Loucy (cell line): ENCODE data around the gene ACADL.

Experiments
- H2AFZ ChIP-seq: fragments of 200-600 bp; sonication (generic); 2 replicates; pipeline ENCODE4 v1.6.0; 2016; ENCODE audit warnings: antibody characterized with exemption, mild to moderate bottlenecking, low read length, moderate library complexity
- H3F3A ChIP-seq: fragments of 200-600 bp; 2 replicates; pipeline ENCODE4 v1.6.0; 2016; ENCODE audit warnings: antibody characterized with exemption, low read depth, mild to moderate bottlenecking
- H3K27me3 ChIP-seq: fragments of 200-600 bp; sonication (generic); 2 replicates; pipeline ENCODE4 v1.6.1; 2014; ENCODE audit warnings: low read length, mild to moderate bottlenecking; ENCODE audit not compliant: insufficient read depth, poor library complexity, severe bottlenecking
- H3K36me3 ChIP-seq: fragments of 200-600 bp; sonication (generic); 2 replicates; pipeline ENCODE4 v1.6.1; 2016; ENCODE audit warnings: low read length; ENCODE audit not compliant: insufficient read depth
- H3K4me1 ChIP-seq: fragments of 200-600 bp; sonication (generic); 2 replicates; pipeline ENCODE4 v1.5.1; 2014; ENCODE audit warnings: low read length, mild to moderate bottlenecking; ENCODE audit not compliant: insufficient read depth, poor library complexity, severe bottlenecking
- H3K4me2 ChIP-seq: fragments of 200-600 bp; sonication (generic); 2 replicates; pipeline ENCODE4 v1.6.0; 2014; ENCODE audit warnings: antibody characterized with exemption, low read length, low read depth, mild to moderate bottlenecking; ENCODE audit not compliant: poor library complexity, severe bottlenecking
- H3K4me3 ChIP-seq: fragments of 200-600 bp; sonication (generic); 2 replicates; pipeline ENCODE4 v1.5.1; 2014; ENCODE audit warnings: low read length, mild to moderate bottlenecking, mixed read lengths; ENCODE audit not compliant: poor library complexity, severe bottlenecking
- H3K79me2 ChIP-seq: fragments of 200-600 bp; sonication (generic); 2 replicates; pipeline ENCODE4 v1.6.1; 2014; ENCODE audit warnings: low read length; ENCODE audit not compliant: insufficient read depth
- H3K9ac ChIP-seq: fragments of 200-600 bp; sonication (generic); 2 replicates; pipeline ENCODE4 v1.6.0; 2014; ENCODE audit warnings: mild to moderate bottlenecking, low read depth, low read length, moderate library complexity; ENCODE audit not compliant: poor library complexity, severe bottlenecking
- H3K9me2 ChIP-seq: fragments of 200-600 bp; sonication (generic); replicated peaks from 2 replicates; pipeline ENCODE4 v1.6.1; 2016; ENCODE audit warnings: low read depth, low read length, mixed read lengths
- H3K9me3 ChIP-seq: fragments of 200-600 bp; sonication (generic); 2 replicates; pipeline ENCODE4 v1.6.1; 2014; ENCODE audit warnings: mild to moderate bottlenecking, antibody characterized with exemption, low read length, low read depth; ENCODE audit not compliant: insufficient read depth
- H4K20me1 ChIP-seq: fragments of 200-600 bp; sonication (generic); 2 replicates; pipeline ENCODE4 v1.6.0; 2014; ENCODE audit warnings: antibody characterized with exemption, low read length, mild to moderate bottlenecking; ENCODE audit not compliant: insufficient read depth, poor library complexity, severe bottlenecking
- CTCF ChIP-seq: fragments of 200-600 bp; sonication (generic); conservative IDR thresholded peaks from 2 replicates; pipeline ENCODE4 v1.5.1; 2014; ENCODE audit warnings: mild to moderate bottlenecking, antibody characterized with exemption, low read length
- EZH2phosphoT487 ChIP-seq: fragments of 200-600 bp; IDR thresholded peaks from 2 replicates; pipeline ENCODE4 v1.6.1; 2018; ENCODE audit warnings: antibody characterized with exemption, mild to moderate bottlenecking, moderate library complexity, borderline replicate concordance

The ACADL gene

GRCh38 chr2:210190345-210190744 lies 34.9 kb downstream of the ACADL start:
- TF ChIP-seq CTCF (no peak), EZH2phosphoT487 (no peak)
- Histone ChIP-seq H3F3A (no peaks in the 10 kb centered on the region; the same call in 1 of the 2 replicates), H3K4me1 (peaks cover 18% of the 10 kb centered on the region), H3K79me2 (no peaks in the 10 kb centered on the region), H3K9me2 (no peaks in the 10 kb centered on the region), H2AFZ (no peak overlapping the region), H3K36me3 (no peaks in the 10 kb centered on the region), H4K20me1 (no peaks in the 10 kb centered on the region), H3K27me3 (no peaks in the 10 kb centered on the region), H3K9ac (no peak overlapping the region), H3K9me3 (no peaks in the 10 kb centered on the region), H3K4me2 (no peak overlapping the region), H3K4me3 (no peak overlapping the region)

- Histone ChIP-seq H3F3A (no peaks in the 10 kb centered on the region; the same call in 1 of the 2 replicates), H2AFZ (no peak overlapping the region), H3K36me3 (no peaks in the 10 kb centered on the region), H3K27me3 (no peaks in the 10 kb centered on the region), H3K4me3 (no peak overlapping the region), H4K20me1 (no peaks in the 10 kb centered on the region), H3K9me2 (no peaks in the 10 kb centered on the region), H3K4me2 (no peak overlapping the region), H3K9me3 (no peaks in the 10 kb centered on the region), H3K4me1 (peaks cover 14% of the 10 kb centered on the region), H3K79me2 (no peaks in the 10 kb centered on the region), H3K9ac (no peak overlapping the region)
- TF ChIP-seq EZH2phosphoT487 (no peak), CTCF (no peak)
These were observed 35.7 kb downstream of the ACADL start for GRCh38 chr2:210189452-210190138.

GRCh38 chr2:210188755-210189154 lies 36.5 kb downstream of the ACADL start:
- peak overlapping the region; percentile 54 for H3K4me2 ChIP-seq
- no peaks in the 10 kb centered on the region; the same call in 1 of the 2 replicates for H3F3A ChIP-seq
- H3K9me2 ChIP-seq: no peaks in the 10 kb centered on the region
- no peak overlapping the region for H3K4me3 ChIP-seq
- TF ChIP-seq EZH2phosphoT487 (no peak), CTCF (no peak)
- no peak overlapping the region for H3K9ac ChIP-seq
- H2AFZ ChIP-seq: no peak overlapping the region
- H4K20me1 ChIP-seq: no peaks in the 10 kb centered on the region
- H3K36me3 ChIP-seq: no peaks in the 10 kb centered on the region
- H3K4me1 ChIP-seq: peaks cover 14% of the 10 kb centered on the region
- H3K9me3 ChIP-seq: no peaks in the 10 kb centered on the region
- no peaks in the 10 kb centered on the region for H3K27me3 ChIP-seq
- no peaks in the 10 kb centered on the region for H3K79me2 ChIP-seq
